ENCODE results near the gene UTS2B.

GRCh38 chr3:191306428-191306827 lies 23.9 kb downstream of the UTS2B start:
- TF ChIP-seq CTCF (IDR thresholded peaks at IDR 0.05) (no peak), POLR2A (IDR thresholded peaks at IDR 0.05) (no peak)
